SK-N-MC (cell line): ENCODE data around the gene BHLHA15.

Source experiments
- DNase-seq: peaks from one replicate; pipeline ENCODE4 v3.0.0-alpha.2; 2011; ENCODE audit warnings: low read depth, low spot score
- H3K27ac ChIP-seq: fragments of 200-600 bp; sonication (generic); 2 replicates; pipeline ENCODE4 v1.5.1; 2016; ENCODE audit warnings: mixed run types
- H3K36me3 ChIP-seq: fragments of 200-600 bp; sonication (generic); 2 replicates; pipeline ENCODE4 v1.6.1; 2017; ENCODE audit warnings: antibody characterized with exemption, low read length, mixed read lengths; ENCODE audit not compliant: insufficient read depth
- H3K4me3 ChIP-seq: fragments of 200-600 bp; sonication (generic); 2 replicates; pipeline ENCODE4 v1.5.1; 2016
- H3K9ac ChIP-seq: fragments of 200-600 bp; sonication (generic); 2 replicates; pipeline ENCODE4 v1.8.0; 2017; ENCODE audit warnings: mixed run types, mixed read lengths; ENCODE audit not compliant: insufficient read length
- H3K9me3 ChIP-seq: fragments of 200-600 bp; sonication (generic); 2 replicates; pipeline ENCODE4 v1.6.1; 2017; ENCODE audit warnings: low read depth, mild to moderate bottlenecking, antibody characterized with exemption, low read length, moderate library complexity, mixed read lengths
- EZH2 ChIP-seq: fragments of 200-600 bp; sonication (generic); IDR thresholded peaks from one replicate; pipeline ENCODE4 v1.6.1; 2017; ENCODE audit warnings: antibody characterized with exemption
- FOXP2 ChIP-seq: optimal IDR thresholded peaks from 2 replicates; pipeline ENCODE3; 2011; ENCODE audit warnings: mild to moderate bottlenecking, moderate library complexity; ENCODE audit not compliant: insufficient read depth; ENCODE audit errors: extremely low read length, control extremely low read depth
- POLR2AphosphoS5 ChIP-seq: IDR thresholded peaks from 2 replicates; pipeline ENCODE4 v1.6.1; 2012; ENCODE audit warnings: mild to moderate bottlenecking, low read depth, low read length, borderline replicate concordance

BHLHA15 gene

DNA sequence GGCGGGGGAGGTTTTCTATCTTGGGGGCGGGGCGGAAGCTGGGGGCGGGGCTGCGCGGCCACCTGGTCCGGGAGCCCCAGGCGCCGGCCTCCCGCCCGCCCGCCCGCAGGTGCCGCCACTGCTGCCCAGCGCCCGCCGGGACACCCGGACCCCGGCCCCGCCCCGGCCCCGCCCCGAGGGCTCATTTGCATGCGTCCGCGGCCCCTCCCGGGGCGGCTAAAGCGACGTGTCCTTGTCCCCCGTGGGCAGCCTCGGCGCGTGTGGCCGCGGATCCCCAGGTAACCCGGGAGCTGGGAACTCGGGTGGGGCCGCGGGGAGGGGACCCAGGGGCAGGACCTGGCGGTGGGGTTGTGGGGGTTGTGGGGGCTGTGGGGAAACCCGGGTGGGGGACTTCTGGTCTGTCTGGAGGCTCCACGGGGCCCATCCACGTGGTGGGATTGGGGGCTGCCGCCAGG lies at the start of gene BHLHA15:
Gene BHLHA15 (plus strand): TSS at position 219 of the 455 bp plus-strand sequence. CDS start 871 bp downstream, outside the sequence.
- no peak within 1 kb of the TSS for H3K9ac ChIP-seq

DNA sequence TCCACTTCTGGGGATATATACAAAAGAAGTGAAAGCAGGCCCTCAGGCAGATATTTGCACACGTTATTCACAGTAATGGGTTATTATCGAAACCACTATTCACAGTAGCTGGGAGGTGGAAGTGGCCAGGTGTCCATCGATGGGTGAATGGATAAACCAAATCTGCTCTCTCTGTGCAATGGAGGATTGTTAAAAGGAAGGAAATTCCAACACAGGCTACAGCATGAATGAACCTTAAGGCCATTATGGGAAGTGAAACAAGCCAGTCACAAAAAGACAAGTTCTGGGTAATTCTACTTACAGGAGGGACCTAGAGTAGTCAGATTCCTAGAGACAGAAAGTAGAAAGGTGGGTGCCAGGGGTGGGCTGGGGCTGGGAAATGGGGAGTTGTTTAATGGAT lies 48.5 kb upstream of the BHLHA15 start:
- Histone ChIP-seq H3K9ac (no peak overlapping the region), H3K4me3 (no peak overlapping the region), H3K36me3 (no peaks in the 10 kb centered on the region; the same call in 1 of the 2 replicates), H3K27ac (no peak overlapping the region), H3K9me3 (no peaks in the 10 kb centered on the region)
- no peak for DNase-seq
- no peak for TF ChIP-seq EZH2
- TF ChIP-seq POLR2AphosphoS5: no peak

More for the DNA sequence above, at the start of gene BHLHA15:
- H3K4me3 ChIP-seq: no peak within 1 kb of the TSS
- no peaks in the 10 kb centered on the region for H3K9me3 ChIP-seq
- no peak for TF ChIP-seq POLR2AphosphoS5
- TF ChIP-seq EZH2: no peak
- TF ChIP-seq FOXP2: no peak
- no peak within 1 kb of the TSS for H3K27ac ChIP-seq
- peaks cover 5% of the 10 kb centered on the region; the same call in 1 of the 2 replicates for H3K36me3 ChIP-seq
- DNase-seq: no peak

DNA sequence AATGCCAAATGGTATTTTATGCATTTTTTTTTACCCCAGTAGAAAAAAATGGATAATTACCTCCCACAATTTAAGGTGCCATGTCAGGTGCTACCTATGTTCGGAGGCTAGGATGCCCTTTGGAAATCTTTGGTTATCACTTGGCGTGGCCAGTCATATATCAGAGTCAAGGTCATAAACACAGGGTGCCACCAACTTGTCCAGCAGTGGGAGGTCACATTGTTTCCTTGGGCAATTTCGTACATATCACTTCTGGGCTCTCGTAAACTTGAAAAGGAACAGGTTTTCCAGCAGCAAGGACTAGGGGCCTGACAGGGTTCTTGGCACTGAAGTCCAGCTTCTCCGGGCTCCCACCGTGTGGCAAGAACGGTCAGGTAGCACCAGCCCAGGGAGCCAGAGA lies 48.0 kb upstream of the BHLHA15 start:
- H3K9me3 ChIP-seq: no peaks in the 10 kb centered on the region
- no peak overlapping the region for H3K4me3 ChIP-seq
- no peaks in the 10 kb centered on the region for H3K36me3 ChIP-seq
- DNase-seq: no peak
- H3K27ac ChIP-seq: no peak overlapping the region
- TF ChIP-seq EZH2: no peak
- TF ChIP-seq FOXP2: no peak
- TF ChIP-seq POLR2AphosphoS5: no peak
- no peak overlapping the region for H3K9ac ChIP-seq

DNA sequence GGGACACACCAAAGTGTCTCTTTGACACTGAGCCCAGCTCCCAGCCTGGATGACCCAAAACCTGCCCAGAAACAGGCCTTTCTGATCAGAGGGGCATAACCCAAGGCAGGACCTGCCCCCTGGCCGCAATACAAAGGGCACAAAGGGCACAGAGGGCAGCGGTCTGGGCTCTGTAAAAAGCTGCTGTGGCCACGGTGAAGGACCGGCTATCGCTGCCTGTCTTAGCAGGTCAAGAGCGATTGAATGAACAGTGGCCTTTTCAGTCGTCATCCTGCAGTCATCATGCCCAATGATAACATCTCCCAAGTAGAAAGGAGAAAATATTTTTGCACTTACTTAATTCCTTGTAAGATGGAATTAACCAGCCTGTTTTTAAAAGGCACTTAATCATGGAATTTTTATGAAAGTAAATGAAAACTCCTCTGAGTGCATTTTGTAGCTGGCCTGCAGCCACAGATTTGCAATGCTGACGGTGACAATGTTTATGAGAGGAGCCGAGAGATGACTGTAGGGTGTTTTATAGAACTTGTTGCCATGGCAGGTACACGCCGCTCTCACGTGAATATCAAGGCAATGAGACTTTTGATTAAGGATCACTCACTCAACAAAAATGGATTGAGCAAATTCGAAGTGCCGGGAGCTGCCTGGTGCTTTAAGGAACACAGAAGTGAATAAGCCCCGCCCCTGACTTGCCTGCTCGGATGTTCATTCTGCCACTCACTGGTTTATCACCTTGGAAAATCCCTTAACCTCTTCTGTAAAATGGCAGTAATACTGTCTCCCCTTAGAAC lies 47.3 kb upstream of the BHLHA15 start:
- Histone ChIP-seq H3K9ac (no peak overlapping the region), H3K9me3 (no peaks in the 10 kb centered on the region), H3K27ac (no peak overlapping the region), H3K36me3 (no peaks in the 10 kb centered on the region), H3K4me3 (no peak overlapping the region)
- TF ChIP-seq POLR2AphosphoS5 (no peak), FOXP2 (no peak), EZH2 (no peak)
- no peak for DNase-seq

DNA sequence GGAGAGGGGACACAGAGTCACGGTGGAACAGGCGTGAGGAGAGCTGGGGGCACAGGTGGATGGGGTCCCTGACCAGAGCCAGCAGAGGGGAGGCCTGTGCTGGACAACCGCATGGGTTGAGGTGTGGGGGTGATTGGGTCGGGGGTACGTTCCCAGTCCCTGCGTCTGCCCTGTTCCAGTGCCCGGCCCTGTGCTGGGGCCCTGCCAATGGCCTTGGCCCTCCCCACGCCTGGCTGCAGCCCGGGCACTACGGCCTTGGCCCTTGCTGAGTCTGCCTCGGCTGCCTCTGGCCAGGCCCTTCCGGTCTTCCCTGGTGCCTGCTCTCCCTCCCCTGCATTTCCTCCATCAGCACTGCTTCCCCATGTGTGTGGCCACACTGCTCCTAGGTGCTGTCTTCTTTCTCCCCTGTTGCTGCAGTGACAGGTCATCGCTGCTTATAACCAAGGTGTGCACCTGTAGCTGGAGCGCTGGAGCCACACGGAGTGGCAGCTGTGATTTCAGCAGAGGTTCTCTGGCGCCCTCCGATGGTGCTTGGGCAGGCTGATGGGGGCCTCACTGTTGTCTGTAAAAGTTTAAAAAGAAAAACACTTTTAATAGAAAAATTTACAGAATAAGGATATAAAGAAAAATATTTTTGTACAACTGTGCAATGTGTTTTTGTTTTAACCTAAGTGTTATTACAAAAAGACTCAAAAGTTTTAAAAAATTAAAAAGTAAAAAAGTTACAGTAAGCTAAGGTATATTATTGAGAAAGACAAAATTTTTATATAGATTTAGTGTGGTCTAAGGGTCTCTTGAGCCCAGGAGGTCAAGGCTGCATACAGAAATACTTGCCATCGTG lies 45.2 kb upstream of the BHLHA15 start:
- no peak for TF ChIP-seq POLR2AphosphoS5
- no peak for TF ChIP-seq FOXP2
- no peak for TF ChIP-seq EZH2
- Histone ChIP-seq H3K36me3 (no peaks in the 10 kb centered on the region), H3K27ac (no peak overlapping the region), H3K4me3 (no peak overlapping the region), H3K9ac (no peak overlapping the region), H3K9me3 (no peaks in the 10 kb centered on the region)
- no peak for DNase-seq

DNA sequence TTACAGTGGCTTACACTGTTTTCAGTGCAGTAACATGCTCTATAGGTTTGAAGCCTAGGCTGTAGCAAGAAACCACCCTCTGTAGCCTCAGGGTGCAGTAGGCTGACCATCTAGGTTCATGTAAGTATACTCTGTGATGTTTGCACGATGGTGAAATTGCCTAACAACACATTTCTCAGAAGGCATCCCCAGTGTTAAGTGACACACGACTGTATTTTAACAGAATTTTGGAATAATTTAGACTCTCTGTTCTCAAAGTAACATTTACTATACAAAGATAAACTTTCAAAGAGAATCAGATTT lies 44.6 kb upstream of the BHLHA15 start:
- Histone ChIP-seq H3K27ac (no peak overlapping the region), H3K9ac (no peak overlapping the region), H3K9me3 (no peaks in the 10 kb centered on the region), H3K4me3 (no peak overlapping the region), H3K36me3 (peaks cover 3% of the 10 kb centered on the region; the same call in 1 of the 2 replicates)
- DNase-seq: no peak
- TF ChIP-seq POLR2AphosphoS5 (no peak), FOXP2 (no peak)

DNA sequence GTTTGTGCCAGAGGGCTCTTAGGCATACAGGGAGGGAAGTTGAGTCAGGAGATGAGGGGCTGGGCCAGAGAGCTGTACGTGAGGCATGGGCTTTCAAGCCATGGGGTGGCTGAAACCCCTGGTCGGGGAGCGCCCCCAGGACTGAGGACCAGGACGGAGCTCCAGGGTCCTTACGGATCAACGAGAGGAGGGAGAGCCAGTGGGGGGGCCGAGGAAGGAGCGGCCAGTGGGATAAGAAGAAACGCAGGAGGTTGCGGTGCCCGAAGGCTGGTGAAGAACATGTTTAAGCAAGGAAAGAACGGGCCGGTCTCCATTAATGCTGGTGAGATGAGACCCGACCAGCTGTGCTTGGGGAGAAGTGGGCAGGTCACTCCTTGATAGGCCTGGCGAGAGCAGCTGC lies 43.6 kb upstream of the BHLHA15 start:
- Histone ChIP-seq H3K27ac (no peak overlapping the region), H3K36me3 (peaks cover 9% of the 10 kb centered on the region; the same call in 1 of the 2 replicates), H3K4me3 (no peak overlapping the region), H3K9me3 (no peaks in the 10 kb centered on the region), H3K9ac (no peak overlapping the region)
- TF ChIP-seq EZH2: no peak
- DNase-seq: no peak

DNA sequence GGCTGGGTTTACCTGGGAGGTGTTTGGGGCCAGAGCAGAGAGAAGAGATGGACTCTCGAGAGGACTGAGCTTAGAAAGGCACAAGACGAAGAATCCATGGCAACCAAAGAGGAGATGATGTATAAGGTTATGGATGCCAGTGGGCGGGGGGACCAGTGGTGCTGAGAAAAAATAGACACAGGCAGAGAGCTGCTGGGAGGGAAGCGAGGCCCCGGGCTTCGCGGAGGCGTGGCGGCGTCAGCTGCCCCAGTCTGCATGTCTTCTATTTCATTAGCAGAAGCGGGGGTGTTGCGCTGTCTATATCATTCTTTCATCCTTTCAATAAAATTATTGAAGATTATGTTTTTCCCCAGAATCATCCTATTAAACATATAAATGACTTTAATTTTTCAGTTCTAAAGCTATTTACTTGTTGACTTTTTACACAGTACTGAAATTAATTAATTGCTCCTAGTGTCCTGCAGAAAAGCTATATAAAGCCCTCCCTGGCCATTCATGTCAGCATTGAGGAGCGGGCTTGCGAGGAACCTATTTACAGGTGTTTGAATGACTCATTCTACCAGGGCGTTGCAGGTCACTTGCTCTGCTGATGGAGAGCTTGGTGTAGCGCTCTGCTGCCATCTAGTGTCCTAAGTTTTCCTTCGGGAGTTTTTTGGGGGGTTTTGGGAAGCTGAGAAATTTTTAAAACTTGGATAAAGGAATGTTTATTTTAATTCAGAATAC lies 42.9 kb upstream of the BHLHA15 start:
- H3K9me3 ChIP-seq: no peaks in the 10 kb centered on the region
- H3K9ac ChIP-seq: no peak overlapping the region
- H3K36me3 ChIP-seq: peaks cover 9% of the 10 kb centered on the region; the same call in 1 of the 2 replicates
- H3K4me3 ChIP-seq: no peak overlapping the region
- H3K27ac ChIP-seq: no peak overlapping the region
- no peak for DNase-seq
- TF ChIP-seq POLR2AphosphoS5: no peak
- no peak for TF ChIP-seq FOXP2
- no peak for TF ChIP-seq EZH2
